GM19043 (cell line): ENCODE data around the gene BBLN.
"Not testable (repeated sequence)": the region's sequence is repeated elsewhere in the genome, so short reads cannot be mapped to it uniquely, and the experiment has no call there.

Experiments
- ATAC-seq: cut with Tn5 transposase; IDR thresholded peaks from one replicate; pipeline ENCODE4 v1.9.1; 2021; ENCODE audit warnings: low read depth; ENCODE audit not compliant: unreplicated experiment

BBLN gene

GRCh38 chr9:128161215-128161902 is 1.3 kb downstream of the BBLN start:
- no peak for ATAC-seq

- ATAC-seq, result no peak
Observed at GRCh38 chr9:128162215-128163026, 2.4 kb downstream of the BBLN start.

DNA sequence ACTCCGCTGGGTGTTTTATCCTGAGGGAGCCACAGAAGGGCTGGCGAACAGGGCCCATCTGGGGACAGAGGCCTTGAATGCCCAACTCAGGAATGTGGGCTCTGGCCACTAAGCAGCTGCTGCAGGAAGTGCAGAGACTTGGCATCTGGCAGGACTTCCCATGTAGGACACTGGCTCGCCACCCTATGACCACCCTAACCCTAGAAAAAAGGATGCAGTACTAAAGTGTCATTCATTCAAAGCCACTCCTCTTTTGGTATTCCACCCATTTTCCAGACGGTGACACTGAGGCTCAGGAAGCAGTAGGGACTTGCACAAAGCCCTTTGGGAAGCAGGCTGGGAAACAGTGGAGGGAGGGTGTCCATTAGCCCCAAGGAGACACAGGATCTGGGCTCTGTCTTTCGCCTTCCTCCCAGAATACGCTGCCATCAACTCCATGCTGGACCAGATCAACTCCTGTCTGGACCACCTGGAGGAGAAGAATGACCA is 3.0 kb downstream of the BBLN start:
- no peak for ATAC-seq

- ATAC-seq, result no peak
Observed at GRCh38 chr9:128163523-128164306, 3.6 kb downstream of the BBLN start.

DNA sequence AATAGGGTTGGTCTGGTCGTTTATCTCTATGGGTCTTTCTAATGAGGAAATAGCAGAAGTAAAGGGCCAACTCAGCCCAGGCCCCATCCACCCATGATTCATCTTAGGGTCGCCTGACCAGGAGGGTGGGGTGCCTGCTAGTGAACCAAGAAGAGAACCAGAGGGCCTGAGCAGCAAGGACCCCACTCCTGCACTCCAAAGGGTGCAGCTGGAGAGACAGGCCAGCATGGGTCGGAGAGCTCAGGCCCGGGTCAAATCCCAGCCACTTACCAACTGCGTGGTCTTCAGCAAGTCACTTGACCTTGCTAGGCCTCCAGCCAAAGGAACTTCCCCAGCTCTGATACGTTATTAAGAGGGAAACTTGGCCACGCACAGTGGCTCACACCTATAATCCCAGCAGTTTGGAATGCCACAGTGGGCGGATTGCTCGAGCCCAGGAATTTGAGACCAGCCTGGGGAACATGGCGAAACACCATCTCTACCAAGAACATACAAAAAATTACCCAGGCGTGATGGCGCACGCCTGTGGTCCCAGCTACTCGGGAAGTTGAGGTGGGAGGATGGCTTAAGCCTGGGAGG is 4.3 kb downstream of the BBLN start:
- no peak for ATAC-seq

GRCh38 chr9:128166169-128166568 is 6.1 kb downstream of the BBLN start:
- no peak for ATAC-seq

GRCh38 chr9:128167209-128167608 is 7.1 kb downstream of the BBLN start:
- no peak for ATAC-seq

GRCh38 chr9:128168731-128169308 is 8.8 kb downstream of the BBLN start:
- no peak for ATAC-seq

GRCh38 chr9:128169492-128169891 is 9.4 kb downstream of the BBLN start:
- ATAC-seq, result no peak

DNA sequence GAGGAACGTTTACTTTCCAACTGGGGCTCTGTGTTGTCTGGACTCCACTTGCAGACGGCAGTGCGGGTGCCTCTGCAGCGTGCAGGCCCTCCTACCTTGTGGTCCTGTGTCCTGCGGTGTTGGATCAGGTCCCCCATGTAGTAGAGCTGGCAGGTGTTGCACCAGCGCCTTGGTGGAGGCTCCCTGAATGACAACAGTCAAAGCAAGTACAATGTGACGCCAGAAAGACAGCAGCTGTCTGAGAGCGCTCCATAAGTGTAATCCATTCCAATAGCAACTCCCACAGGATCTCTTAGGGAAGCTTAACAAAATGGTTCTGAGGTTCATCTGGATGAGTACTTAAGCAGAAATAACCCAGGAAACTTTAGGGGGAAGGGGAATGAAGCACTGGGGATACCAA is 9.9 kb downstream of the BBLN start:
- no peak for ATAC-seq

DNA sequence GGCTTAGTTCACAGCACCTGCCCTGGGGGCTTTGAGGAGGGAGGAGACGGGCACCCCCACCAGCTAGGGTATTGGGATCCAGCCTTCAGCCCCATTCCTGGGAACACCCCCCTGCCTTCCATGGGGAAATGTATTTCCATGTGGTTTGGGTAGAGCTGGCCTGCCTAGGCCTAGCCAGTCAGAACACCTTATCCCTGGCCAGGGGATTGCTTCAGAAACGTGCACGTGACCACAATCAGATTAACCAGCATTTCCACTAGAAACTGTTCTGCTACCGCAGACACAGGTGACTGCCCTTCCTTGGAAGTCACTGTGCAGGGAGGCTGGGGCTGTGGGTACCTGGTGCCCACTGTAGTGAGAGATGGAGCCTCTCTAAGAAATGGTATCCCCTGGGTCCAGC is 14.0 kb downstream of the BBLN start:
- ATAC-seq, result no peak

DNA sequence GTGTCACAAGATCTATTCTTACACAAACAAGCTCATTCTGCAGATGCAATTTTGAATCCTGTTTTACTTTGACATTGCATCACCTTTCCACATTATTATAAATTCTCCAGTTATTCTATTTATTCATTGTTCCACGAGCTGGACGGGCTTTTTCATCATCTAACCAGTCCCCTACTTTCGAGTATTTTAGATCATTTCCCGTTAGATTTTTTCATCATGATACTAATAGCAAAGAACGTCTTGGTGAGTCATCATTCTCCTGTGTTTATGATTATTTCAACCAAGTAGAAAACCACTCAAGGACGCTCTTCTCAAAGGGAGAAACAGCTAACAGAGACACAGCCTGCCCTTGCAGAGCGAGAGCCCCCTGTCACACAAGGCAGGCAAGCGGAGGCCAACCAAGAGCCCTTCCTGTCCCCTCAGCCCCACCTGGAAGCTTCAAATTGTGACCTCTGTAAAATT is 15.1 kb downstream of the BBLN start:
- no peak for ATAC-seq

DNA sequence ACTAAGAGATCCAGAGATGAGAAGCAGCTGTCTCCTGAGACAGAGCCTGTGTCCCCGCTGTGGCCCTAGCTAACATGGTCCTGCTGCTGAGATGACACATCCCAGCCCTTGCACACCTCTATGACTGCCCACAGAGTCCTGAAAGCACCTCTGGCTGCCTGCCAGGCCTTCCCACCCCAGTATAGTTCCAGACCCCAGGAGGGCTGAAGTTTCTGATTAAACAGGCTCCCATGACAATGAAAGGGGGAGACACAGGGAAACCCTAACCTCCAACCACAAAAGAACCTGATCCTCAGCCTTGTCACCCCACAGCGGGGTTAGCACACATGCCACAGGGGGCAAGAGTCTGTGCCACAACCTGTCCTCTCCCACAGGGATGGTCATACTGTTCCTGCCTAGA is 15.7 kb downstream of the BBLN start:
- no peak for ATAC-seq

GRCh38 chr9:128178806-128179431 is 18.9 kb downstream of the BBLN start:
- no peak for ATAC-seq

- ATAC-seq, result no peak
Observed at GRCh38 chr9:128180001-128180400, 19.9 kb downstream of the BBLN start.

- no peak for ATAC-seq
Observed at GRCh38 chr9:128180447-128180846, 20.4 kb downstream of the BBLN start.

- not testable (repeated sequence) for ATAC-seq
Observed at GRCh38 chr9:128181480-128181879, 21.4 kb downstream of the BBLN start.

DNA sequence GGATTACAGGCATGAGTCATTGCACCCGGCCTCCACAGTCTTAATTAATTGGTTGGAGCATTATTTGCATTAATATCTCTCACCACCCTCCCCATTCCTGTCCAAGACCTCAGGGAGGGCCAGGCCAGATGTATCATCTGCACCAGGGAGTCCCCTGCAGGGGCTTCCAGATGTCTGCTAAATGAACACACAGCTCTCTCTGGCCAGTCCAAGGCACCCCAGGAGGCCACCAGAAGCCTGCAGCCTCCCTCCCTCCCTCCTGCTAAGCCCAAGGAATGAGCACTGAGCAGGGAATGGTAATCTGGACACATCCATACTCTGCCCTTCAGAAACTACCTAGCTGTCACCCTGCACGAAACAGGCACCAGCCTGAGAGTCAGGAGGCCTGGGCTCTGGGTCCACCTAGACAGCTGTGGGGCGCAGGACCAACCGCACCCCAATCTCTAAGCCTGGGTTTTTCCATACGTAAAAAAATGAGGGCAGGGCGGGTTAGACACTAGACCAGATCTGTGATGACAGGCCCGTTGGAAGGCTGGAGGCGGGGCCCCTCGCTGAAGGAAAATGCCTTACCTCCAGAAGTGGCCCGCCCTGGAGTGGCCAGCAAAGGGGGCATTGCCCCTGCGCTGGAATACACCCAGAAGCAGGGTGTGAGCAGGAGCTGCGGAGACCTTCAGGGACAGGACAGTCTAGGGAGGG is 23.0 kb downstream of the BBLN start:
- no peak for ATAC-seq
